A673 (cell line): ENCODE results near the gene KCNV2. TPM values are rescaled to one million over a fixed set of nuclear protein-coding genes. Genes with fewer than 3 reads are reported as not detected.

Experiments used
- BruUV-seq: library from RNA; stranded (reverse); fragments of 400-500 nt; replicated peaks from 2 replicates; lab custom pipeline; 2021; lab: Mats Ljungman, UMichigan
- CTCF ChIA-PET: fragments of 300-600 bp; sonication (Branson Sonifier 250); formaldehyde crosslinking; loops from one replicate; lab custom pipeline; 2022; ENCODE audit warnings: antibody characterized with exemption; lab: Charles Lee
- POLR2A ChIA-PET: fragments of 300-600 bp; sonication (Branson Sonifier 250); formaldehyde crosslinking; loops from one replicate; lab custom pipeline; 2022; ENCODE audit warnings: antibody characterized with exemption; ENCODE audit not compliant: low non-redundant PET; lab: Charles Lee
- DNase-seq: peaks from one replicate; pipeline ENCODE4 v3.0.0-alpha.2; 2015; ENCODE audit warnings: low spot score
- H3K27ac ChIP-seq: fragments of 200-600 bp; sonication (generic); 2 replicates; pipeline ENCODE4 v1.5.1; 2016; ENCODE audit warnings: mixed run types, low read depth, mild to moderate bottlenecking, mixed read lengths, antibody characterized with exemption, low read length; ENCODE audit not compliant: poor library complexity, severe bottlenecking
- H3K27me3 ChIP-seq: fragments of 200-600 bp; sonication (generic); replicated peaks from 2 replicates; pipeline ENCODE4 v1.6.1; 2017; ENCODE audit warnings: mixed run types, low read depth, mild to moderate bottlenecking, mixed read lengths, antibody characterized with exemption, low read length; ENCODE audit not compliant: insufficient read depth, poor library complexity
- H3K36me3 ChIP-seq: fragments of 200-600 bp; sonication (generic); 2 replicates; pipeline ENCODE4 v1.6.1; 2016; ENCODE audit warnings: mixed run types, mild to moderate bottlenecking, mixed read lengths, antibody characterized with exemption, low read length; ENCODE audit not compliant: insufficient read depth, poor library complexity, severe bottlenecking
- H3K4me1 ChIP-seq: fragments of 200-600 bp; sonication (generic); 2 replicates; pipeline ENCODE4 v1.6.1; 2017; ENCODE audit warnings: mixed run types, mild to moderate bottlenecking, mixed read lengths, antibody characterized with exemption, low read length; ENCODE audit not compliant: insufficient read depth, poor library complexity, severe bottlenecking
- H3K4me3 ChIP-seq: fragments of 200-600 bp; sonication (generic); 2 replicates; pipeline ENCODE4 v1.5.1; 2016; ENCODE audit warnings: low read depth, mixed run types, mild to moderate bottlenecking, mixed read lengths, low read length; ENCODE audit not compliant: poor library complexity, severe bottlenecking
- H3K9me3 ChIP-seq: fragments of 200-600 bp; sonication (generic); 2 replicates; pipeline ENCODE4 v1.6.1; 2016; ENCODE audit warnings: mixed run types, low read depth, mild to moderate bottlenecking, mixed read lengths, antibody characterized with exemption, low read length; ENCODE audit not compliant: poor library complexity, severe bottlenecking
- EZH2 ChIP-seq: fragments of 200-600 bp; sonication (generic); IDR thresholded peaks from 2 replicates; pipeline ENCODE4 v1.6.1; 2017; ENCODE audit warnings: borderline replicate concordance, low read depth, mild to moderate bottlenecking, mixed read lengths, antibody characterized with exemption, low read length; ENCODE audit not compliant: poor library complexity, severe bottlenecking
- intact Hi-C: fragments of 100-400 bp; cut with micrococcal nuclease; formaldehyde crosslinking; loops from one replicate; pipeline ENCODE4 v1.10.0; 2022; ENCODE audit not compliant: unreplicated experiment
- total RNA-seq: library from RNA; stranded (reverse); gene quantifications from 2 replicates; pipeline ENCODE4 v1.2.3, GENCODE V29; 2021
- TF ChIP-seq, protein P1 (sequence below): fragments of 300-800, 200-600 bp; sonication (generic); conservative IDR thresholded peaks from 2 replicates; pipeline ENCODE4 v1.5.1; 2017; ENCODE audit warnings: low read depth, mild to moderate bottlenecking, antibody characterized with exemption, low read length, moderate library complexity, mixed read lengths

KCNV2 gene
- total RNA-seq, 1 experiment from 2014 or later: not detected

DNA sequence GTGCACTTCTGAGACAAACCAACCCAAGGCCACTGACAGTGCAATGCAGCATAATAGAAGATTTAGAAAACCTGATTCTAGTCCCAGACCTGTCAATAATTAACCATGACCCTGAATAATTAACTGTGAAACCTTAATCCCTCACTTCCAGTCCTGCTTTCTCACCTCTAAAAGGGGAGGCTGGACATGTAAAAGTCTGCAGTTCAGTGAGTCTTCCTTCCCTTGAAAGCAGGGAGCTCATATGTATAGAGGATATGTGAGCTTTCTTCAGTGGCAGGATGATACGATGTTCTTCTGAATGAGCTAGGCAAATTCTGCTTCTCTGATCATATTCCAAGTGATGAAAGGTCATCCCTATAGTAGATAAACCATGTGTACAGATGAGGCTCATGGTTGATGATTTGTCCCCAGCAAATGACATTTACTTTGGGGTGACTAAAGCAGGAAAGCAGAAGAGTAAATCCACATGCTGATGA is 2.9 kb downstream of the KCNV2 start:
- POLR2A ChIA-PET: no interaction called here
- intact Hi-C loops: loop anchor here (10.0 kb wide), 1 partner anchor 585 kb away; no protein-coding TSS in a partner anchor

DNA sequence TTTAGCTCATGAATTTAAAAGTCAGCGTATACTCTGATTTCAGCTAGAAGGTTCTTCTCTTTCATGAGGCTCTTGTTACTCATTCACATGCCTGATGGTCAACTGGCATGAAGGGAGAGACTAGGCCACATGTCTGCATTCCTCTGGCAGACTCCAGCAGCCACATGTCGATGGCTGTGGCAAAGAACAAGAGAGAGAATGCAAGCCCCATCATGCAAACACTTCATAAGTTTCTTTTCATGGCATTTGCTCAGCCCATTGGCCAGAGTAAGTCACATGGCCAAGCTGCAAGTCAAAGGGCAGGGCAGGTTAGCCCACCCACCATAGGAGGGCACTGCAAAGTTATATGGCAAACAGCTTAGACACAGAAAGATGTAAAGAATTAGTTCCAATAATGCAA is 5.4 kb downstream of the KCNV2 start:
- H3K4me1 ChIP-seq: no peaks in the 10 kb centered on the region
- intact Hi-C loops: loop anchor here (10.0 kb wide), 1 partner anchor 588 kb away; no protein-coding TSS in a partner anchor
- no peaks in the 10 kb centered on the region for H3K36me3 ChIP-seq
- H3K4me3 ChIP-seq: no peak overlapping the region
- ChIA-PET CTCF (no interaction called here), POLR2A (no interaction called here)
- TF ChIP-seq, protein P1, sequence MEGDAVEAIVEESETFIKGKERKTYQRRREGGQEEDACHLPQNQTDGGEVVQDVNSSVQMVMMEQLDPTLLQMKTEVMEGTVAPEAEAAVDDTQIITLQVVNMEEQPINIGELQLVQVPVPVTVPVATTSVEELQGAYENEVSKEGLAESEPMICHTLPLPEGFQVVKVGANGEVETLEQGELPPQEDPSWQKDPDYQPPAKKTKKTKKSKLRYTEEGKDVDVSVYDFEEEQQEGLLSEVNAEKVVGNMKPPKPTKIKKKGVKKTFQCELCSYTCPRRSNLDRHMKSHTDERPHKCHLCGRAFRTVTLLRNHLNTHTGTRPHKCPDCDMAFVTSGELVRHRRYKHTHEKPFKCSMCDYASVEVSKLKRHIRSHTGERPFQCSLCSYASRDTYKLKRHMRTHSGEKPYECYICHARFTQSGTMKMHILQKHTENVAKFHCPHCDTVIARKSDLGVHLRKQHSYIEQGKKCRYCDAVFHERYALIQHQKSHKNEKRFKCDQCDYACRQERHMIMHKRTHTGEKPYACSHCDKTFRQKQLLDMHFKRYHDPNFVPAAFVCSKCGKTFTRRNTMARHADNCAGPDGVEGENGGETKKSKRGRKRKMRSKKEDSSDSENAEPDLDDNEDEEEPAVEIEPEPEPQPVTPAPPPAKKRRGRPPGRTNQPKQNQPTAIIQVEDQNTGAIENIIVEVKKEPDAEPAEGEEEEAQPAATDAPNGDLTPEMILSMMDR: no peak
- no peak for TF ChIP-seq EZH2
- no TSS peak for BruUV-seq
- no peak overlapping the region for H3K27ac ChIP-seq
- DNase-seq: no peak
- no peaks in the 10 kb centered on the region for H3K27me3 ChIP-seq
- H3K9me3 ChIP-seq: no peaks in the 10 kb centered on the region

More for the DNA sequence above, 2.9 kb downstream of the KCNV2 start:
- no peak for DNase-seq
- Histone ChIP-seq H3K27me3 (no peaks in the 10 kb centered on the region), H3K4me3 (no peak overlapping the region), H3K27ac (no peak overlapping the region), H3K4me1 (no peaks in the 10 kb centered on the region), H3K9me3 (no peaks in the 10 kb centered on the region), H3K36me3 (no peaks in the 10 kb centered on the region)
- no TSS peak for BruUV-seq
- no peak for TF ChIP-seq EZH2
- TF ChIP-seq, protein P1: no peak
- CTCF ChIA-PET: no interaction called here

DNA sequence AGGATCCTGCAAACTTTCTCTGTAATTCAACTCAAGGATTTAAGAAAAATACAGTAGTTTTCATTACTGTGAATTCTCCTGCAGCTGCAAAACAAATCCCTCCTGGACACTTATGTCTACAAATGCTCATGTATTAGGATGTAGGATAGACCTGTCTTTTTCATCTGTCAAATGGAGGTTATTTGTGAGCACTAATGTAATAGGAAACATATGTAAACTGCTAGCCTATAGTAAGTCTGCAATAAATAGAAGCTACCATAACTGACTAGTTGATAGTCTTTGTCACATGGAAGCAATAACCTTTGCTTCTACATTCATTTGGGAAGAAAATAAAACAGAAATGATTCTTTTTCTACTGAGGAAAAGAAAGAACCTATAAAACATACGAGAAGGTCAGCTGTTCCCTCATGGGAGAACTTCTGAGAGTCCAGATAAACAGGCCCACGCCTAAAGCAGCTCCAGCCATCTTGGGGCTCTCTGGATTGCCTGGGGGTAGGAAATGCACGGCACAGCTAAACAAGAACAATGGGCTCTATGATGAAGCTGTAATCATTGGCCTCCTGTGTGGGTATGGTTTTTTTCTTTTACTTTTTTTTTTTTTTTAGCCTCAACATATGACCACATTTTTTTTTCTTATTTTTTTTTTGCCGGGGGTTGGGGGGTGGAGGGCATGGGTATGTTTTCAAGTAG is 6.2 kb downstream of the KCNV2 start:
- intact Hi-C loops: loop anchor here (10.0 kb wide), 1 partner anchor 589 kb away; no protein-coding TSS in a partner anchor
- Histone ChIP-seq H3K4me1 (peaks cover 5% of the 10 kb centered on the region), H3K36me3 (no peaks in the 10 kb centered on the region), H3K9me3 (no peaks in the 10 kb centered on the region), H3K27ac (no peak overlapping the region), H3K27me3 (no peaks in the 10 kb centered on the region), H3K4me3 (no peak overlapping the region)
- CTCF ChIA-PET: no interaction called here
- no peak for TF ChIP-seq EZH2
- TF ChIP-seq, protein P1: no peak
- DNase-seq: no peak
- POLR2A ChIA-PET: no interaction called here
- no TSS peak for BruUV-seq
